Immature natural killer cell (primary cell): Measurements from ENCODE around the gene RUNX3. TPM values are rescaled to one million over a fixed set of nuclear protein-coding genes. Genes with fewer than 3 reads are reported as not detected.
A peak's percentile ranks its signal among the peaks of the same experiment; 100 is the strongest.

Experiments
- DNase-seq, 3 donors: peaks; one replicate each; pipeline ENCODE4 v3.0.0; 2022; ENCODE audit warnings: mixed read lengths in 1 of 3
- H3K27ac Mint-ChIP-seq, 6 donors: one replicate each; pipeline ENCODE4 v1.8.0; 2020; ENCODE audit warnings: mixed read lengths in 6 of 6, mild to moderate bottlenecking in 5 of 6, inconsistent platforms in 4 of 6, moderate library complexity in 3 of 6
- H3K27me3 Mint-ChIP-seq, 3 donors: one replicate each; pipeline ENCODE4 v1.8.0; 2020 to 2021; ENCODE audit warnings: low read depth in 3 of 3, mild to moderate bottlenecking in 3 of 3, mixed read lengths in 3 of 3, moderate library complexity in 3 of 3, inconsistent platforms in 1 of 3
- H3K36me3 Mint-ChIP-seq, 3 donors: one replicate each; pipeline ENCODE4 v1.8.0; 2020; ENCODE audit warnings: mixed read lengths in 3 of 3, inconsistent platforms in 2 of 3, mild to moderate bottlenecking in 2 of 3
- H3K4me1 Mint-ChIP-seq, 2 donors: one replicate each; pipeline ENCODE4 v1.8.0; 2020; ENCODE audit warnings: inconsistent platforms in 2 of 2, mild to moderate bottlenecking in 2 of 2, mixed read lengths in 2 of 2, moderate library complexity in 1 of 2
- H3K4me3 Mint-ChIP-seq, 5 donors: one replicate each; pipeline ENCODE4 v1.8.0; 2020; ENCODE audit warnings: mild to moderate bottlenecking in 5 of 5, mixed read lengths in 5 of 5, inconsistent platforms in 3 of 5, moderate library complexity in 3 of 5
- H3K9me3 Mint-ChIP-seq, 6 donors: one replicate each; pipeline ENCODE4 v1.8.0; 2020; ENCODE audit warnings: mild to moderate bottlenecking in 6 of 6, mixed read lengths in 6 of 6, inconsistent platforms in 4 of 6, moderate library complexity in 3 of 6
- polyA plus RNA-seq, 3 donors: library from polyadenylated mRNA; unstranded; fragments of 300-500 nt; fragmentation: Illumina TruSeq; gene quantifications; one replicate each; pipeline ENCODE4 v1.2.3, GENCODE V29; 2021

The RUNX3 gene
- polyA plus RNA-seq, 3 donors from 2014 or later = 83.7 to 132 (median 93.2) TPM

GRCh38 chr1:24959623-24959975 is 29.5 kb upstream of the RUNX3 start:
- Mint-ChIP-seq H3K36me3 (no peaks in the 10 kb centered on the region), H3K4me3 (no peak overlapping the region), H3K9me3 (no peaks in the 10 kb centered on the region), H3K27ac (peak overlapping the region in 1 of 6 donors; percentile 51), H3K4me1 (peaks cover 49 to 53% of the 10 kb centered on the region in 2 donors), H3K27me3 (peaks cover 15 to 32% (median 17%) of the 10 kb centered on the region in 3 donors)
- DNase-seq = no peak

GRCh38 chr1:24958766-24959622 is 28.9 kb upstream of the RUNX3 start:
- H3K27ac Mint-ChIP-seq = no peak overlapping the region
- H3K36me3 Mint-ChIP-seq = no peaks in the 10 kb centered on the region
- H3K27me3 Mint-ChIP-seq = peaks cover 13 to 29% (median 14%) of the 10 kb centered on the region in 3 donors
- no peak overlapping the region for H3K4me3 Mint-ChIP-seq
- no peaks in the 10 kb centered on the region for H3K9me3 Mint-ChIP-seq
- no peak for DNase-seq
- peaks cover 50 to 53% of the 10 kb centered on the region in 2 donors for H3K4me1 Mint-ChIP-seq

GRCh38 chr1:24957808-24958752 is 28.0 kb upstream of the RUNX3 start:
- Mint-ChIP-seq H3K4me1 (peaks cover 48 to 53% of the 10 kb centered on the region in 2 donors), H3K9me3 (no peaks in the 10 kb centered on the region), H3K27ac (peak overlapping the region in 1 of 6 donors; percentile 10), H3K4me3 (no peak overlapping the region), H3K36me3 (no peaks in the 10 kb centered on the region), H3K27me3 (peaks cover 12 to 22% (median 16%) of the 10 kb centered on the region in 3 donors)
- DNase-seq = no peak

- peaks cover 12 to 28% (median 19%) of the 10 kb centered on the region in 3 donors for H3K27me3 Mint-ChIP-seq
- H3K9me3 Mint-ChIP-seq = no peaks in the 10 kb centered on the region
- peaks cover 52 to 57% of the 10 kb centered on the region in 2 donors for H3K4me1 Mint-ChIP-seq
- peak overlapping the region in 1 of 5 donors; percentile 17 for H3K4me3 Mint-ChIP-seq
- H3K27ac Mint-ChIP-seq = peak overlapping the region in 3 of 6 donors; percentile 53 to 68 (median 56)
- no peak for DNase-seq
- H3K36me3 Mint-ChIP-seq = no peaks in the 10 kb centered on the region
Measured at GRCh38 chr1:24957016-24957807, 27.1 kb upstream of the RUNX3 start.

GRCh38 chr1:24955779-24956365 is 25.8 kb upstream of the RUNX3 start:
- Mint-ChIP-seq H3K4me1 (peaks cover 61 to 62% of the 10 kb centered on the region in 2 donors), H3K27me3 (peaks cover 8 to 27% (median 19%) of the 10 kb centered on the region in 3 donors), H3K4me3 (peak overlapping the region in 1 of 5 donors; percentile 73), H3K27ac (peak overlapping the region in 1 of 6 donors; percentile 24), H3K36me3 (no peaks in the 10 kb centered on the region), H3K9me3 (no peaks in the 10 kb centered on the region)
- no peak for DNase-seq

- Mint-ChIP-seq H3K27me3 (peaks cover 8 to 25% (median 17%) of the 10 kb centered on the region in 3 donors), H3K9me3 (no peaks in the 10 kb centered on the region), H3K36me3 (no peaks in the 10 kb centered on the region), H3K27ac (peak overlapping the region; percentile 24 to 89 (median 80)), H3K4me3 (peak overlapping the region; percentile 40 to 73 (median 51)), H3K4me1 (peaks cover 61 to 62% of the 10 kb centered on the region in 2 donors)
- peak; percentile 56 to 66 (median 61) for DNase-seq
Measured at GRCh38 chr1:24955161-24955560, 25.1 kb upstream of the RUNX3 start.

- no peaks in the 10 kb centered on the region for H3K36me3 Mint-ChIP-seq
- peak overlapping the region; percentile 20 to 73 (median 51) for H3K4me3 Mint-ChIP-seq
- H3K9me3 Mint-ChIP-seq = no peaks in the 10 kb centered on the region
- peaks cover 8 to 22% (median 17%) of the 10 kb centered on the region in 3 donors for H3K27me3 Mint-ChIP-seq
- DNase-seq = no peak
- H3K27ac Mint-ChIP-seq = peak overlapping the region; percentile 12 to 89 (median 70)
- H3K4me1 Mint-ChIP-seq = peaks cover 61 to 62% of the 10 kb centered on the region in 2 donors
Measured at GRCh38 chr1:24954631-24955030, 24.6 kb upstream of the RUNX3 start.

GRCh38 chr1:24954022-24954421 is 23.9 kb upstream of the RUNX3 start:
- H3K4me3 Mint-ChIP-seq = peak overlapping the region in 3 of 5 donors; percentile 10 to 51 (median 30)
- H3K27ac Mint-ChIP-seq = peak overlapping the region in 4 of 6 donors; percentile 14 to 37 (median 25)
- H3K27me3 Mint-ChIP-seq = peaks cover 8 to 22% (median 19%) of the 10 kb centered on the region in 3 donors
- DNase-seq = no peak
- peaks cover 61 to 62% of the 10 kb centered on the region in 2 donors for H3K4me1 Mint-ChIP-seq
- H3K36me3 Mint-ChIP-seq = no peaks in the 10 kb centered on the region
- H3K9me3 Mint-ChIP-seq = no peaks in the 10 kb centered on the region

- no peaks in the 10 kb centered on the region for H3K36me3 Mint-ChIP-seq
- H3K4me3 Mint-ChIP-seq = peak overlapping the region; percentile 0 to 68 (median 65)
- H3K9me3 Mint-ChIP-seq = no peaks in the 10 kb centered on the region
- peak; percentile 76 to 82 (median 79) for DNase-seq
- H3K27ac Mint-ChIP-seq = peak overlapping the region; percentile 7 to 88 (median 32)
- H3K4me1 Mint-ChIP-seq = peaks cover 55 to 56% of the 10 kb centered on the region in 2 donors
- H3K27me3 Mint-ChIP-seq = peaks cover 8 to 19% (median 17%) of the 10 kb centered on the region in 3 donors
Measured at GRCh38 chr1:24952413-24952841, 22.4 kb upstream of the RUNX3 start.

GRCh38 chr1:24951810-24952412 is 21.8 kb upstream of the RUNX3 start:
- Mint-ChIP-seq H3K36me3 (no peaks in the 10 kb centered on the region), H3K9me3 (no peaks in the 10 kb centered on the region), H3K27me3 (peaks cover 3 to 16% (median 15%) of the 10 kb centered on the region in 3 donors), H3K27ac (peak overlapping the region; percentile 7 to 88 (median 32)), H3K4me3 (peak overlapping the region in 4 of 5 donors; percentile 15 to 68 (median 65)), H3K4me1 (peaks cover 51% of the 10 kb centered on the region in 2 donors)
- no peak for DNase-seq

- peak overlapping the region in 1 of 6 donors; percentile 64 for H3K27ac Mint-ChIP-seq
- no peaks in the 10 kb centered on the region for H3K36me3 Mint-ChIP-seq
- peaks cover 47 to 48% of the 10 kb centered on the region in 2 donors for H3K4me1 Mint-ChIP-seq
- peaks cover 0 to 16% (median 13%) of the 10 kb centered on the region in 3 donors for H3K27me3 Mint-ChIP-seq
- no peak overlapping the region for H3K4me3 Mint-ChIP-seq
- H3K9me3 Mint-ChIP-seq = no peaks in the 10 kb centered on the region
- no peak for DNase-seq
Measured at GRCh38 chr1:24951337-24951736, 21.3 kb upstream of the RUNX3 start.

- no peak overlapping the region for H3K4me3 Mint-ChIP-seq
- H3K27ac Mint-ChIP-seq = no peak overlapping the region
- H3K27me3 Mint-ChIP-seq = peaks cover 1 to 13% (median 10%) of the 10 kb centered on the region in 3 donors
- no peak for DNase-seq
- no peaks in the 10 kb centered on the region for H3K9me3 Mint-ChIP-seq
- peaks cover 27 to 30% of the 10 kb centered on the region in 2 donors for H3K4me1 Mint-ChIP-seq
- H3K36me3 Mint-ChIP-seq = no peaks in the 10 kb centered on the region
Measured at GRCh38 chr1:24949331-24949881, 19.3 kb upstream of the RUNX3 start.
